GM23338 (cell line): ENCODE data around the gene AACS. TPM values are rescaled to one million over a fixed set of nuclear protein-coding genes. Genes with fewer than 3 reads are reported as not detected.

ENCODE experiments used
- ATAC-seq: fragments of 200-7000 bp; cut with Tn5 transposase; 3 replicates; pipeline ENCODE4 v1.9.1; 2020
- DNase-seq: peaks from one replicate; pipeline ENCODE4 v3.0.0-alpha.2; 2015; ENCODE audit warnings: low spot score
- H2AFZ ChIP-seq: fragments of 200-600 bp; sonication (generic); 2 replicates; pipeline ENCODE4 v1.8.0; 2016; ENCODE audit warnings: antibody characterized with exemption, mild to moderate bottlenecking, moderate library complexity
- H3F3A ChIP-seq: fragments of 200-600 bp; sonication (generic); replicated peaks from 2 replicates; pipeline ENCODE4 v1.8.0; 2017; ENCODE audit warnings: antibody characterized with exemption, mixed run types, low read depth
- H3K27ac ChIP-seq: fragments of 200-600 bp; sonication (generic); 2 replicates; pipeline ENCODE4 v1.6.1; 2016; ENCODE audit warnings: low read depth
- H3K27me3 ChIP-seq: fragments of 200-600 bp; sonication (generic); 2 replicates; pipeline ENCODE4 v1.8.0; 2016; ENCODE audit warnings: mild to moderate bottlenecking, mixed run types, moderate library complexity; ENCODE audit not compliant: insufficient read depth
- H3K36me3 ChIP-seq: fragments of 200-600 bp; sonication (generic); 2 replicates; pipeline ENCODE4 v1.8.0; 2016; ENCODE audit warnings: mild to moderate bottlenecking; ENCODE audit not compliant: insufficient read depth
- H3K4me1 ChIP-seq: fragments of 200-600 bp; sonication (generic); 2 replicates; pipeline ENCODE4 v1.8.0; 2016; ENCODE audit warnings: mild to moderate bottlenecking, moderate library complexity; ENCODE audit not compliant: insufficient read depth
- H3K4me2 ChIP-seq: fragments of 200-600 bp; sonication (generic); 2 replicates; pipeline ENCODE4 v1.7.1; 2017; ENCODE audit warnings: mixed run types
- H3K4me3 ChIP-seq: fragments of 200-600 bp; sonication (generic); 2 replicates; pipeline ENCODE4 v1.6.1; 2016; ENCODE audit warnings: mixed run types
- H3K79me2 ChIP-seq: fragments of 200-600 bp; sonication (generic); replicated peaks from 2 replicates; pipeline ENCODE4 v1.8.0; 2017; ENCODE audit warnings: mild to moderate bottlenecking; ENCODE audit not compliant: insufficient read depth
- H3K9me2 ChIP-seq: fragments of 200-600 bp; sonication (generic); 2 replicates; pipeline ENCODE4 v1.8.0; 2017; ENCODE audit not compliant: insufficient read depth
- H4K20me1 ChIP-seq: fragments of 200-600 bp; sonication (generic); replicated peaks from 2 replicates; pipeline ENCODE4 v1.8.0; 2017; ENCODE audit warnings: mild to moderate bottlenecking; ENCODE audit not compliant: insufficient read depth
- H3K27ac Mint-ChIP-seq: 2 replicates; pipeline ENCODE4 v1.8.0; 2020; ENCODE audit warnings: inconsistent platforms, mild to moderate bottlenecking, moderate library complexity, mixed read lengths
- H3K27me3 Mint-ChIP-seq: 3 replicates; pipeline ENCODE4 v1.8.0; 2022; ENCODE audit warnings: low read depth, mild to moderate bottlenecking, moderate library complexity, mixed read lengths, inconsistent platforms; ENCODE audit not compliant: insufficient read depth, poor library complexity
- H3K36me3 Mint-ChIP-seq: 3 replicates; pipeline ENCODE4 v1.8.0; 2021; ENCODE audit warnings: low read depth, mild to moderate bottlenecking, inconsistent platforms, moderate library complexity, mixed read lengths
- H3K4me1 Mint-ChIP-seq: 3 replicates; pipeline ENCODE4 v1.8.0; 2020; ENCODE audit warnings: mild to moderate bottlenecking, inconsistent platforms, mixed read lengths
- H3K4me3 Mint-ChIP-seq: 3 replicates; pipeline ENCODE4 v1.8.0; 2021; ENCODE audit warnings: moderate library complexity, mild to moderate bottlenecking, inconsistent platforms, mixed read lengths
- H3K9me3 Mint-ChIP-seq: 3 replicates; pipeline ENCODE4 v1.8.0; 2020; ENCODE audit warnings: moderate library complexity, mild to moderate bottlenecking, inconsistent platforms, mixed read lengths
- CREB1 ChIP-seq: fragments of 250-450 bp; sonication (Bioruptor Pico); IDR thresholded peaks from 2 replicates; pipeline ENCODE4 v1.5.0; 2020; ENCODE audit warnings: low read depth, mild to moderate bottlenecking, moderate library complexity
- CTCF ChIP-seq, 2 experiments: fragments of 200-600 bp in 1 of 2; sonication (generic) in 1 of 2; conservative IDR thresholded peaks; 2 replicates each; pipeline versions ENCODE4 v1.5.1 to v1.6.1; 2016 to 2017; ENCODE audit warnings: antibody characterized with exemption in 2 of 2, low read depth in 2 of 2, mild to moderate bottlenecking in 2 of 2, moderate library complexity in 1 of 2
- ETS1 ChIP-seq: IDR thresholded peaks from 2 replicates; pipeline ENCODE4 v1.6.1; 2016; ENCODE audit warnings: antibody characterized with exemption
- EZH2 ChIP-seq: fragments of 200-600 bp; sonication (generic); IDR thresholded peaks from one replicate; pipeline ENCODE4 v1.8.0; 2017; ENCODE audit warnings: antibody characterized with exemption, mild to moderate bottlenecking, low read depth; ENCODE audit not compliant: unreplicated experiment
- EZH2phosphoT487 ChIP-seq: fragments of 200-600 bp; sonication (generic); IDR thresholded peaks from one replicate; pipeline ENCODE4 v1.8.1; 2018; ENCODE audit warnings: antibody characterized with exemption; ENCODE audit not compliant: unreplicated experiment
- JUNB ChIP-seq: IDR thresholded peaks from one replicate; pipeline ENCODE4 v1.6.1; 2016; ENCODE audit warnings: antibody characterized with exemption; ENCODE audit not compliant: unreplicated experiment
- NANOG ChIP-seq: IDR thresholded peaks from 2 replicates; pipeline ENCODE4 v1.6.1; 2016; ENCODE audit warnings: antibody characterized with exemption, borderline replicate concordance
- POLR2AphosphoS5 ChIP-seq: IDR thresholded peaks from 2 replicates; pipeline ENCODE4 v1.6.1; 2016; ENCODE audit warnings: antibody characterized with exemption, low read depth
- REST ChIP-seq: IDR thresholded peaks from one replicate; pipeline ENCODE4 v1.6.1; 2018; ENCODE audit warnings: antibody characterized with exemption; ENCODE audit not compliant: unreplicated experiment
- STAT1 ChIP-seq: IDR thresholded peaks from one replicate; pipeline ENCODE4 v1.6.1; 2016; ENCODE audit warnings: antibody characterized with exemption; ENCODE audit not compliant: unreplicated experiment
- ZNF114 ChIP-seq: fragments of 250-450 bp; sonication (Bioruptor Pico); IDR thresholded peaks from 2 replicates; pipeline ENCODE4 v1.5.0; 2020; ENCODE audit warnings: mild to moderate bottlenecking, moderate library complexity
- ZNF331 ChIP-seq: fragments of 250-450 bp; sonication (Bioruptor Pico); IDR thresholded peaks from 2 replicates; pipeline ENCODE4 v1.5.0; 2020; ENCODE audit warnings: low read depth, mild to moderate bottlenecking, moderate library complexity
- ZNF462 ChIP-seq: fragments of 250-450 bp; sonication (Bioruptor Pico); IDR thresholded peaks from 2 replicates; pipeline ENCODE4 v1.5.0; 2020; ENCODE audit warnings: mild to moderate bottlenecking, moderate library complexity
- polyA plus RNA-seq: library from polyadenylated mRNA; unstranded; fragments of >200 nt; fragmentation: Nextera tagmentation; extraction: Ambion mirVana; gene quantifications from 2 replicates; pipeline ENCODE4 v1.2.1, GENCODE V29; 2016
- total RNA-seq: library from RNA; depleted of rRNA; stranded (reverse); fragments of >200 nt; shearing (Covaris generic); gene quantifications from 2 replicates; pipeline ENCODE4 v1.2.3, GENCODE V29; 2014

Gene AACS
- total and polyA plus RNA-seq, 2 experiments from 2014 or later, result 31.1 to 64.4 TPM

GRCh38 chr12:125055591-125055990, 9.6 kb upstream of the AACS start:
- Mint-ChIP-seq H3K4me1 (peaks cover 6% of the 10 kb centered on the region; the same call in 2 of the 3 replicates), H3K27me3 (peaks cover 11% of the 10 kb centered on the region), H3K36me3 (peaks cover 15% of the 10 kb centered on the region; the same call in 2 of the 3 replicates), H3K4me3 (no peak overlapping the region), H3K27ac (no peak overlapping the region; the same call in 1 of the 2 replicates), H3K9me3 (peaks cover 22% of the 10 kb centered on the region)
- H3F3A ChIP-seq, result 0 out of 2 replicates have a peak, but pooled peaks cover 6% of the 10 kb centered on the region
- H3K79me2 ChIP-seq, result no peaks in the 10 kb centered on the region
- H3K27ac ChIP-seq, result no peak overlapping the region
- H3K36me3 ChIP-seq, result peaks cover under 1% of the 10 kb centered on the region
- no peak for DNase-seq
- H2AFZ ChIP-seq, result no peak overlapping the region
- no peaks in the 10 kb centered on the region for H4K20me1 ChIP-seq
- ATAC-seq, result no peak
- H3K4me2 ChIP-seq, result no peak overlapping the region
- no peaks in the 10 kb centered on the region for H3K9me2 ChIP-seq
- TF ChIP-seq NANOG, result no peak
- TF ChIP-seq CTCF (conservative IDR thresholded peaks at IDR 0.05; ENCODE audit: low read depth in 2 of 2), result no peak
- TF ChIP-seq JUNB, result no peak
- no peak for TF ChIP-seq REST
- TF ChIP-seq ZNF462 (CRISPR knock-in tag), result no peak
- TF ChIP-seq ETS1, result no peak
- no peak for TF ChIP-seq STAT1
- no peak for TF ChIP-seq EZH2phosphoT487
- TF ChIP-seq ZNF114, result no peak
- no peak for TF ChIP-seq CREB1 (CRISPR knock-in tag)
- no peak for TF ChIP-seq ZNF331 (CRISPR knock-in tag)
- no peak for TF ChIP-seq POLR2AphosphoS5
- TF ChIP-seq EZH2, result no peak
- no peak overlapping the region for H3K4me3 ChIP-seq
- peaks cover 7% of the 10 kb centered on the region; the same call in 1 of the 2 replicates for H3K4me1 ChIP-seq
- no peaks in the 10 kb centered on the region for H3K27me3 ChIP-seq
